NAMALWA (cell line): ENCODE results near the gene GLIS1.

Source experiments
- DNase-seq: peaks from one replicate; pipeline ENCODE4 v3.0.0-alpha.2; 2015; ENCODE audit warnings: low spot score

Gene GLIS1

DNA sequence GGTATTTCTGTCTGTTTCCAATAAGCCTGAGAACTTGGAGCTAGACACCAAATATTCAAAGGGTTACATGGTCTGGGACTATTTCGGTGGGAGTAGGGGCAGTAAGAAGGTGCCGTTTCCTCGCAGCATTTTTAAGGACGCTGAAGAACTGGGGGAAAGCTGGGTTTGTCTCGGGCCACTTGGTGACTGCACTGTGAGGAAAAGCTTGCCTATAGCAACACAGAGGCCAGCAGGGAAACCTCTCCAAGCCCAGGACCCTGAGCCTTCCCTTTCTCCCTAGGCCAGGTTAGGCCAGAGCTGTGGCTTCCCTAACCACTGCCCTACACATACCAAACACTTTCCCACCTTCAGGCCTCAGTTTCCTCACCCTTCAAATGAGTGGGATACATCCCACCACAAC lies 3.3 kb downstream of the GLIS1 start:
- no peak for DNase-seq

DNA sequence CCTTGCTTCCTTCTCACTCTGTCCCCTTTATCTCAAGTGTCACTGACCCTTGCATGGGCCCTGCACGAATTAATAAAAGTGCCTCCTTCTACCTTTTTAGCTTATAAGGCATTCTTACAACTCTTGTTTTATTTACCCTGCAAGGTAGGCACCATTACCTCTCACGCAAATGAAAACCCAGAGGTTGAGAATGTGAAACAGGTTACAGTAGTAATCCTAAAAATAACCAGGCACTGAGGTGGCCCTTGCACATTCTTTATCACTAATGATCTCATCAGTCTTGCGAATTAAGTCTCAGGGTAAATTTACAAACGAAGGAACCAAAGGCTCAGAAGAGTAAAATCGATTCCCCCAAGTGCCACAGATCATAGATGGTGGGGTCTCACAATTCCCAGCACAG lies 3.7 kb downstream of the GLIS1 start:
- DNase-seq = no peak

GRCh38 chr1:53734650-53735211 lies 4.2 kb downstream of the GLIS1 start:
- no peak for DNase-seq

GRCh38 chr1:53733975-53734649 lies 4.9 kb downstream of the GLIS1 start:
- DNase-seq = no peak

DNA sequence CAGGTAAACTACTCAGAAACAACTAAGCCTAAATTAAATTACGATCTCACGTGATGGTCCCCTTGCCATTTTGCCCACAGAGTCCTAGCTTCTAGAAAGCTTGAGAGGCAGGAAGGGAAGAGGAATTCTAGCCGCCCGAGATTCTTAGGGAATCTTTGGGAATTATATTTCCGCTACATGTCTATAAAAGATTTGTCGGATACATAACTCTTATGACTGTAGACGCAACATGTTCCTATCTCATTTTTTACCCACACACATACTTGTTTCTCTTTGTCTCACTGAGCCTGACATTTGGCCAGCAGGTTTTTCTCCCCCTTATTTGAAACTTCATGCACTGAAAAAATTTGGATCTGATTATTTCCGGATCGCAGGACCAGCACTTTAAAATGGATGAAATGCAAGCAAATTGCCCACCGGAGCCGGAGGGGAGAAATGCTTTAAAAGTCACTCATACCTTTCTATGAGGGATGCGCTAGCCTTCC lies 5.5 kb downstream of the GLIS1 start:
- DNase-seq = no peak

DNA sequence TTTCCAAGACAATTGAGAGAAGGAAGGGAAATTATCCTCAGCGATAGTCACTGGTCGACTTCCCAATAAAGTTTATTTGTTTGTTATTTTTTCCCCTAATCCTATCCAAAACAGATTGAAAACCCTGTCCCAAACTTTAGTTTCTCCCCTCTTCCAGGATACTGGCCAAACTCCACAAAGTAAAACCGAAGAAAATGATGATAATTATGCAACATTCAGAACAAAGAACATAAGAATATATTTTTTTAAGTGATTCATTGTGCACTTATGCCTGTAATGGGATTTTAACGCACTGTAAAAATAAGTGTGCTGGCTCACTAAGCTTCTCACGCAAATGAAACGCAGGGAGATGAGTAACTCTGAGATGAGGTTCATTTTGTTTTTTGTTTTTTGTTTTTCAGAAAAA lies 6.0 kb downstream of the GLIS1 start:
- DNase-seq = no peak

DNA sequence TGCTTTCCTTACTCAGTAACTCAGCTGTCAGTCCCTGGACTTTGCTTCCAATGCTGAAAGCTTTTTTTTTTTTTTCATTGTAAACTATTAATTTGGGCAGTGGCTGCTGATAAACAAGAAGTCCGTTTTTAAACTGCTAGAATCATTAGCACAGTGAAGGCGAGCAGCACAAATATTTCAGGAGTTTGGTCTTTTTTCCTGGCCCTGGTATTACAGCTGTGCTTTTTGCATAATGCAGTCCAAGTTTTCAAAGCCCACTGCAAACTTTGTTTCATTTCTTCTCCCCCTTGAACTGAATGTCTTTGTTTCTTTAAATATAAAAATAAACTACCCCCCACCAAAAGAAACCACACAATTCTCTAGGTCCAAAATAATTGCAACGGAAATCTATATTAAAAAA lies 6.6 kb downstream of the GLIS1 start:
- DNase-seq = no peak

GRCh38 chr1:53731779-53732305 lies 7.1 kb downstream of the GLIS1 start:
- DNase-seq = no peak

- DNase-seq = no peak
Measured at GRCh38 chr1:53731043-53731600, 7.8 kb downstream of the GLIS1 start.

- DNase-seq = no peak
Measured at GRCh38 chr1:53730224-53730865, 8.6 kb downstream of the GLIS1 start.

- no peak for DNase-seq
Measured at GRCh38 chr1:53729456-53730223, 9.3 kb downstream of the GLIS1 start.

DNA sequence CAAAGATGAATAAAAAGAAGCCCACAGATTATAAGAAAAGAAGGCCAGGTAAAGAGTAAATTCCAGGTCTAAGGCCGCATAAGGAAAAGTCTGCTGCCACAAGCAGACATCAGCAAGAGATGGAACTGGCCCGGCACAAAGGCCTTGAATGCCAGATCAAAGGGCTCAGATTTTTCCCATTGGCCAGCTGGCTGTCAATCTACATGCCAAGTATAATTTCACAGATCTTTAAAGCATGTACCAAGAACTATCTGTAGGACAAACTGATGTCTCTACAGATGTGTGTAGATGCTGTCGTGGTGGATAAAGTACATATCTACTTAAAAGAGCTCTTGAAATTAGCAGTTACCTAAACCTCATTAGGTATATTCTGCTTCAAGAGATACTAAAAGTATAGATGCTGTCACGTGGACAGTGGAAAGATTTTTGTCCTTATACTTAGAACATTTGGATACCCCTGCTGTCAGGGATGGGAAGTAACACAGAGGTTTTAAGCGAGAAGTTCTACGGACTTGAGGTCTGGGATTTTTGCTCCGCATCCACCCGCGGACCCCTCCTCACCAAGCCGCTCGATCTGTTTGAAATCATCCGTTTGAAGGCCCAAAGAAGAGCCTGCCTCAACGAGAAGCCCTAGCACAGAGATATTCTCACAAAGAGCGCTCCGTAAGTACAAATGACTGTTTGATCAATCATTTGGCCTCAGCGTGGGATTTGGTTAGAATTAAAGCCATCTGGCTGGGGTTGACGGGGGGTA lies 10.1 kb downstream of the GLIS1 start:
- no peak for DNase-seq

GRCh38 chr1:53728196-53728595 lies 10.8 kb downstream of the GLIS1 start:
- DNase-seq = no peak

DNA sequence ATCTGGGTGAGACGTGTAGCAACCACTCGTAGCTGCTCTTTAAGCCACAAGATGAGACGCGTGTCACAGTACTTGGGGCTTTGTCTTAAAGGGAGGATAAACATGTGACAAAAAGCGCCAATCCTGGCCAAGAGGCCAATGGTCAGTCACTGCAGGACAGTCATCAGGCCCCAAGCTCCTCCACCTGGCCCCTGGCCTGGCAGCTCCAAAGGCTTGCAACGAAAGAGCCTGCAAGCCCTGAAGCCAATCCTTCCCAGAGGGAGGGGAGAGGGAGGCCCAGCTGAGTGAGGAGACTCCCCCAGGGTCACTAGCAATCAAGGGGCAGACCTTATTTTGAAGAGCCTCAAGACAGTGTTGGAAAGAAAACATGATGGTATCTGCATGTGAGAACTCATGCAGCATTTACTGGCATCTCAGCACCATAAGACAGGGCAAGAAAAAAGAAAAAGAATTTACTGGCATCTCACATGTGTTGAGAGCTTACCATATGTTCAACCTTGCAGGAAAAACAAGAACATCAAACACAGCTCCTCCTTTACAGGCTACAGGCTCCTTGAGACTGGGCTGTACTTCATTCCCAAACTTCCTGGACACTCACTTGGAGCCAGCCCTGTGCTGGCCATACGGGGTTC lies 11.4 kb downstream of the GLIS1 start:
- DNase-seq = no peak

GRCh38 chr1:53726009-53726600 lies 12.9 kb downstream of the GLIS1 start:
- DNase-seq = no peak

GRCh38 chr1:53725238-53725689 lies 13.7 kb downstream of the GLIS1 start:
- no peak for DNase-seq

- DNase-seq = no peak
Measured at GRCh38 chr1:53722025-53722424, 16.9 kb downstream of the GLIS1 start.

- no peak for DNase-seq
Measured at GRCh38 chr1:53721088-53721487, 17.9 kb downstream of the GLIS1 start.

- DNase-seq = no peak
Measured at GRCh38 chr1:53719469-53719868, 19.5 kb downstream of the GLIS1 start.

- DNase-seq = no peak
Measured at GRCh38 chr1:53718443-53718842, 20.5 kb downstream of the GLIS1 start.
